H1 (cell line): Measurements from ENCODE around the gene PDE8B. TPM values are rescaled to one million over a fixed set of nuclear protein-coding genes. Genes with fewer than 3 reads are reported as not detected.

Experiments used
- CTCF ChIA-PET: fragments of 300-600 bp; sonication (Branson Sonifier 250); formaldehyde crosslinking; loops from one replicate; lab custom pipeline; 2021; ENCODE audit not compliant: partially characterized antibody; lab: Charles Lee
- POLR2A ChIA-PET: fragments of 300-600 bp; sonication (Branson Sonifier 250); formaldehyde crosslinking; loops from one replicate; lab custom pipeline; 2021; ENCODE audit warnings: inconsistent platforms; ENCODE audit not compliant: partially characterized antibody; lab: Charles Lee
- DNase-seq, 2 experiments: peaks; one replicate each; pipeline versions ENCODE4 v3.0.0 to v3.0.0-alpha.2; 2010 to 2022; ENCODE audit warnings: low spot score in 2 of 2, low read depth in 1 of 2, mixed read lengths in 1 of 2
- FAIRE-seq: peaks from 2 replicates; lab custom pipeline; 2011; peaks lifted over from hg19 to GRCh38; lab: Jason Lieb, UNC
- H2AFZ ChIP-seq: 2 replicates; pipeline ENCODE4 v1.8.1; 2012; ENCODE audit warnings: low read length, inconsistent platforms
- H2AK5ac ChIP-seq: 2 replicates; pipeline ENCODE4 v1.6.1; 2013; ENCODE audit warnings: low read depth, low read length
- H2BK120ac ChIP-seq: replicated peaks from 2 replicates; pipeline ENCODE3; 2013; ENCODE audit warnings: low read depth, low read length, inconsistent platforms
- H2BK12ac ChIP-seq: 2 replicates; pipeline ENCODE4 v1.6.1; 2013; ENCODE audit warnings: low read depth, low read length
- H2BK15ac ChIP-seq: 2 replicates; pipeline ENCODE4 v1.6.1; 2013; ENCODE audit warnings: low read length
- H2BK20ac ChIP-seq: 2 replicates; pipeline ENCODE4 v1.6.1; 2013; ENCODE audit warnings: low read length
- H2BK5ac ChIP-seq: 2 replicates; pipeline ENCODE4 v1.6.1; 2013; ENCODE audit warnings: low read depth, low read length
- H3K14ac ChIP-seq: 2 replicates; pipeline ENCODE4 v1.6.1; 2013; ENCODE audit warnings: inconsistent platforms; ENCODE audit not compliant: insufficient read length
- H3K18ac ChIP-seq: 2 replicates; pipeline ENCODE4 v1.6.1; 2013; ENCODE audit warnings: low read length; ENCODE audit errors: extremely low read depth
- H3K23ac ChIP-seq: 2 replicates; pipeline ENCODE4 v1.6.1; 2013; ENCODE audit warnings: inconsistent platforms; ENCODE audit not compliant: insufficient read length
- H3K23me2 ChIP-seq: 2 replicates; pipeline ENCODE4 v1.6.1; 2013; ENCODE audit warnings: low read depth, low read length
- H3K27ac ChIP-seq: 2 replicates; pipeline ENCODE4 v1.6.1; 2011; ENCODE audit warnings: low read depth, low read length, inconsistent platforms
- H3K27me3 ChIP-seq, 4 experiments: replicated peaks in 1 of 4; 1 replicate in 1 of 4; 2 replicates in 3 of 4; pipeline versions ENCODE4 v1.6.1 to v1.8.1; 2011 to 2013; ENCODE audit warnings: low read length in 3 of 4, mild to moderate bottlenecking in 3 of 4, inconsistent platforms in 2 of 4, mixed read lengths in 2 of 4, moderate library complexity in 1 of 4; ENCODE audit not compliant: control insufficient read depth in 3 of 4, insufficient read depth in 3 of 4; ENCODE audit errors: extremely low read depth in 1 of 4
- H3K36me3 ChIP-seq, 4 experiments: 2 replicates each; pipeline versions ENCODE4 v1.6.1 to v1.8.1; 2011 to 2013; ENCODE audit warnings: mild to moderate bottlenecking in 4 of 4, low read length in 3 of 4, moderate library complexity in 2 of 4, control low read depth in 1 of 4, inconsistent platforms in 1 of 4; ENCODE audit not compliant: insufficient read depth in 4 of 4, control insufficient read depth in 2 of 4
- H3K4ac ChIP-seq: replicated peaks from 2 replicates; pipeline ENCODE3; 2013; ENCODE audit warnings: low read length, low read depth, mixed read lengths, inconsistent platforms; ENCODE audit not compliant: insufficient read length
- H3K4me1 ChIP-seq, 4 experiments: replicated peaks in 1 of 4; 1 replicate in 1 of 4; 2 replicates in 3 of 4; pipeline versions ENCODE4 v1.6.1 to v1.8.1; 2011 to 2013; ENCODE audit warnings: low read length in 3 of 4, inconsistent platforms in 2 of 4, mixed read lengths in 1 of 4; ENCODE audit not compliant: insufficient read depth in 4 of 4, control insufficient read depth in 3 of 4
- H3K4me2 ChIP-seq, 2 experiments: 2 replicates each; pipeline versions ENCODE4 v1.6.1 to v1.8.1; 2011 to 2013; ENCODE audit warnings: low read depth in 2 of 2, low read length in 2 of 2, control low read depth in 1 of 2, inconsistent platforms in 1 of 2, mild to moderate bottlenecking in 1 of 2; ENCODE audit not compliant: insufficient read depth in 1 of 2
- H3K4me3 ChIP-seq, 4 experiments: fragments of 200-600, 300-600 bp in 1 of 4; sonication (generic), shearing (Covaris generic), sonication (Bioruptor Twin) in 1 of 4; 2 replicates each; pipeline versions ENCODE4 v1.5.1 to v1.8.1; 2011 to 2016; ENCODE audit warnings: low read length in 4 of 4, low read depth in 3 of 4, control low read depth in 2 of 4, inconsistent platforms in 2 of 4, mild to moderate bottlenecking in 2 of 4, mixed read lengths in 1 of 4, moderate library complexity in 1 of 4; ENCODE audit not compliant: insufficient read depth in 2 of 4; ENCODE audit errors: extremely low read depth in 1 of 4
- H3K56ac ChIP-seq: replicated peaks from 2 replicates; pipeline ENCODE3; 2013; ENCODE audit warnings: low read depth, mild to moderate bottlenecking, mixed read lengths, low read length, inconsistent platforms; ENCODE audit not compliant: insufficient read length
- H3K79me1 ChIP-seq: 2 replicates; pipeline ENCODE4 v1.6.1; 2013; ENCODE audit warnings: low read depth, low read length, control low read depth
- H3K79me2 ChIP-seq, 2 experiments: 2 replicates each; pipeline versions ENCODE4 v1.6.1 to v1.8.1; 2012 to 2013; ENCODE audit warnings: low read length in 2 of 2, mild to moderate bottlenecking in 2 of 2, inconsistent platforms in 1 of 2; ENCODE audit not compliant: insufficient read depth in 2 of 2, control insufficient read depth in 1 of 2
- H3K9ac ChIP-seq, 4 experiments: replicated peaks in 1 of 4; 1 replicate in 1 of 4; 2 replicates in 3 of 4; pipeline versions ENCODE4 v1.6.1 to v1.8.1; 2011 to 2013; ENCODE audit warnings: low read depth in 3 of 4, low read length in 3 of 4, control low read depth in 2 of 4, mild to moderate bottlenecking in 2 of 4, moderate library complexity in 2 of 4, inconsistent platforms in 1 of 4; ENCODE audit errors: extremely low read depth in 1 of 4
- H3K9me3 ChIP-seq, 2 experiments: 2 replicates each; pipeline versions ENCODE4 v1.6.1 to v1.8.1; 2012 to 2013; ENCODE audit warnings: mild to moderate bottlenecking in 2 of 2, moderate library complexity in 2 of 2, control low read depth in 1 of 2, inconsistent platforms in 1 of 2, low read depth in 1 of 2, low read length in 1 of 2, mixed read lengths in 1 of 2; ENCODE audit not compliant: insufficient read depth in 2 of 2
- H4K20me1 ChIP-seq, 2 experiments: replicated peaks in 1 of 2; 2 replicates each; pipeline versions ENCODE3 to v1.8.1; 2011 to 2013; ENCODE audit warnings: inconsistent platforms in 2 of 2, low read length in 2 of 2, mild to moderate bottlenecking in 1 of 2; ENCODE audit not compliant: insufficient read depth in 2 of 2, control insufficient read depth in 1 of 2
- H4K5ac ChIP-seq: 2 replicates; pipeline ENCODE4 v1.6.1; 2013; ENCODE audit warnings: low read length, low read depth, mixed read lengths, inconsistent platforms; ENCODE audit not compliant: insufficient read length
- H4K8ac ChIP-seq: 2 replicates; pipeline ENCODE4 v1.8.0; 2013; ENCODE audit warnings: mild to moderate bottlenecking, moderate library complexity, low read length, inconsistent platforms; ENCODE audit not compliant: insufficient read depth; ENCODE audit errors: extremely low read depth
- H4K91ac ChIP-seq: replicated peaks from 2 replicates; pipeline ENCODE3; 2013; ENCODE audit warnings: low read length, mixed read lengths, inconsistent platforms; ENCODE audit not compliant: insufficient read length
- RNF2 ChIP-seq: fragments of 200-900, 300-1000 bp; sonication (generic); IDR thresholded peaks from 2 replicates; pipeline ENCODE4 v1.7.1; 2016; ENCODE audit warnings: borderline replicate concordance, low read depth, mild to moderate bottlenecking, antibody characterized with exemption, low read length; ENCODE audit not compliant: poor library complexity, severe bottlenecking; ENCODE audit errors: missing control alignments
- WGBS, 2 experiments: shearing (Covaris generic) in 1 of 2; methylation state at CpG; one replicate each; pipeline versions ENCODE4 v1.1.6 to v1.1.7; 2013 to 2015; ENCODE audit warnings: low lambda C conversion rate in 2 of 2, mixed read lengths in 2 of 2, inconsistent platforms in 1 of 2, low coverage in 1 of 2, missing lambda C conversion rate in 1 of 2; ENCODE audit not compliant: insufficient replicate concordance in 2 of 2, insufficient coverage in 1 of 2, insufficient read length in 1 of 2; ENCODE audit errors: extremely low coverage in 1 of 2, missing lambda C conversion rate in 1 of 2; 5-methylcytosine and 5-hydroxymethylcytosine counted together
- polyA plus RNA-seq, 7 experiments: library from polyadenylated mRNA; depleted of rRNA in 3 of 7; stranded (reverse) in 5 of 7; unstranded in 2 of 7; fragments of >200 nt in 5 of 7; fragments of 200-250 nt in 2 of 7; gene quantifications; 1 replicate in 5 of 7; 2 replicates in 1 of 7; 4 replicates in 1 of 7; pipeline versions ENCODE4 v1.2.1 to v1.2.3, GENCODE V29; 2011 to 2013; ENCODE audit warnings: missing spikeins in 2 of 7, mixed read lengths in 2 of 7
- total RNA-seq: library from RNA; stranded (reverse); fragmentation: NEBNext Ultra II Directional; extraction: Animal tissue kit (Norgen Biotek cat#: 25700); gene quantifications from 2 replicates; pipeline ENCODE4 v1.2.1, GENCODE V29; 2021

PDE8B gene
- total and polyA plus RNA-seq, 2 of the 8 experiments (the other 6 are each of a cell fraction or from before 2014, with no cell fraction given) = 0.32 to 1.1 TPM

GRCh38 chr5:77333036-77333435 is 122.6 kb downstream of the PDE8B start:
- no peak for FAIRE-seq
- no peaks in the 10 kb centered on the region; the same call in 1 of the 2 replicates for H3K23me2 ChIP-seq
- H2AFZ ChIP-seq = no peak overlapping the region
- no peaks in the 10 kb centered on the region for H3K36me3 ChIP-seq
- H3K14ac ChIP-seq = no peak overlapping the region
- POLR2A ChIA-PET = no interaction called here
- no peak overlapping the region for H3K27ac ChIP-seq
- no peak overlapping the region for H4K91ac ChIP-seq
- no peaks in the 10 kb centered on the region for H3K79me1 ChIP-seq
- H4K20me1 ChIP-seq = no peaks in the 10 kb centered on the region
- CTCF ChIA-PET = no interaction called here
- no peak overlapping the region for H2BK5ac ChIP-seq
- no peak overlapping the region for H3K23ac ChIP-seq
- no peak overlapping the region for H3K9ac ChIP-seq
- H3K56ac ChIP-seq = no peak overlapping the region
- DNase-seq = no peak
- H2BK15ac ChIP-seq = no peak overlapping the region
- H4K8ac ChIP-seq = no peak overlapping the region
- peaks cover 0 to 9% (median 6%) of the 10 kb centered on the region in 4 experiments; a peak in 4 of 7 replicates for H3K4me1 ChIP-seq
- no peaks in the 10 kb centered on the region for H3K79me2 ChIP-seq
- no peak overlapping the region for H3K4me3 ChIP-seq
- no peak overlapping the region for H2BK20ac ChIP-seq
- no peak overlapping the region for H2BK120ac ChIP-seq
- H3K4ac ChIP-seq = no peak overlapping the region
- no peak overlapping the region for H2BK12ac ChIP-seq
- H2AK5ac ChIP-seq = no peak overlapping the region
- 85% methylated on average over 4 of the region's 4 CpGs; no CpG with 5 or more reads in 1 of the 2 experiments for WGBS, 2 experiments
- H3K18ac ChIP-seq = no peak overlapping the region
- H4K5ac ChIP-seq = no peak overlapping the region
- H3K4me2 ChIP-seq = no peak overlapping the region
- H3K9me3 ChIP-seq = no peaks in the 10 kb centered on the region
- no peaks in the 10 kb centered on the region for H3K27me3 ChIP-seq
- no peak for TF ChIP-seq RNF2
